CD4-positive, alpha-beta T cell treated with Interleukin-6 for 4 hours (primary cell): ENCODE data around the gene RNF5.
"Not testable (repeated sequence)": the region's sequence is repeated elsewhere in the genome, so short reads cannot be mapped to it uniquely, and the experiment has no call there.

ENCODE experiments used
- DNase-seq: peaks from one replicate; pipeline ENCODE4 v3.0.0-alpha.2; 2020; ENCODE audit warnings: mixed read lengths

Gene RNF5

DNA sequence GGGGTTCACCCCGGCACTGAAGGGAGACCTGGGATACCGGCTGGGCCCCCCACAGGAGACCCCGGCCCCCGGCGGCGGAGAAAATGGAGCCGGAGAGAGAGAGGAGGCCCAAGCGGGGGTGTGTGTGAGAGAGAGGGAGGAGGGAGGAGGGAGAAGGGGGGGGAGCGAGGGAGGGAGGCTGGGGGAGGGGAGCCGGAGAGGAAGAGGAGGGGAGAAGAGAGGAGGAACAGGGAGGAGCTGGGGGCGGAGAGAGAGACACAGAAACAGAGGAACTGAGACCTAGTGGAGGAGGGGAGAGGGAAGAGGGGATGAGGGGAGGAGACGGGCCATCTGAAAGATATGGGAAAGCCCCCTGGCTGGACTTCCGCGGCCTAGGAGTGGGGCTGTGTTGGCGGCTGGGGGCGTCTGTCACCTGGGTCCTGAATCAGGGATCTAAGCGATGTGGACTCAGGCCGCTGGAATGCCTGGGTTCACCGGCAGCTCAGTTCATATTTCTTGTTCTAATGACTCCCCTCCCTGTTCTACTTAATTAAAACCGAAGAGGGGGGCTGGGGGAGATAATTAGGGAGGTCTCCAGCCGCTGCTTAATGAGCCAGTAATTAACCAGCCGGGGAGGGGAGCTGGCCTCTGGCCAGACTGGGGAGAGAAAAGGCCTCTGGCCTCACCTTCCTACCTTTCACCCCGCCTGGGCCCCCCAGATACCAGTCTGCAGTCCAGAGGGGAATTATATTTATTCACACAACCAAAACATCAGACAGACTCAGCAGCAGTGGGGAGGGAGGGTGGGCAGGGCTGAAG is 12.0 kb downstream of the RNF5 start, which contains the start of gene PBX2:
Gene PBX2, minus strand, starts transcription at position 149 of the 798 bp plus-strand sequence. CDS start 287 bp downstream, outside the sequence.
- DNase-seq: peak; percentile 96

GRCh38 chr6:32190911-32191677 is 12.9 kb downstream of the RNF5 start:
- no peak for DNase-seq

DNA sequence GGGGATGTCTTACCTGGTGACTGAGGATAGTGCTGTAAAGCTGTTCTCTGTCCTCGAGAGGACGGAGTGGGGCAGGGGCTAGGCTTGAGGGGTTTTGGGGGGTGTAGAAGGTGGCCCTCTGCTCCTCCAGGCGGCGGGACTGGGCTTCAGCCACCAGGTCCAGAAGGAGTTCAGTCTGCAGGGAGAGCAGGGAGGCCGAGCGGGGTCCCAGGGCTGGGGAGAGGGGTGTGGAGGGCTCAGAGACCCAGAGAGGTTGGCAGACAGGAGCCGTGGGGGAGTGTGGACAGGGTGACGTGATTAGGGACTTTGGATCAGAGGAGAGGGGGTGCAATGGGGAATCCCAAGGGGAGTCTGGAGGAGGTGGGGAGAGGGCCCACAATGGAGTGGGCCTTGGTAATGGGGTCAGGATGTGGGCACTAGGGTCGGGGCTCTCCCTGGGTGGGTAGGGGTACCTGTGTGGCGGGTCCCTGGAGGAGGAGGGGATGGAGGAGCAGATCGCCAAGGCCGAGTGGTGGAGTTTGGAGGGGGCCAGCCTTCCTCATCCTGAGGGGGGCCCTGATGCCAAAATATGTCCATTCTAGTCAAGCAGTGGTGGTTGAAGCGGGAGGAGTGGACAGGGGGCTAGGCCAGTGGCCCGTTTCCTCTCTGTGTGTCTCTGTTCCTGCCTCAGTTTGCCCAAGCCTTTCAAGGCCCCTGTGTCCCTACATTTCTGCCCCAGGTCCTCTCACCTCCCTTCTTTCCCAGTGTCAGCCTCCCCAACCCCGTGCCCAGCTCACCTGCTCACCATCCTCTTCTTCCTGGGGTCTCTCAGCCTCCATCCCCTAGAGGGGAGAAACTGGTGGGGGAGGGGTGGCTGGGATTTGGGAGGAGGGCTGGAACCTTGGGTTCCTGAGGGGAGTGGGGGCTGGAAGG is 13.7 kb downstream of the RNF5 start:
- DNase-seq: no peak

DNA sequence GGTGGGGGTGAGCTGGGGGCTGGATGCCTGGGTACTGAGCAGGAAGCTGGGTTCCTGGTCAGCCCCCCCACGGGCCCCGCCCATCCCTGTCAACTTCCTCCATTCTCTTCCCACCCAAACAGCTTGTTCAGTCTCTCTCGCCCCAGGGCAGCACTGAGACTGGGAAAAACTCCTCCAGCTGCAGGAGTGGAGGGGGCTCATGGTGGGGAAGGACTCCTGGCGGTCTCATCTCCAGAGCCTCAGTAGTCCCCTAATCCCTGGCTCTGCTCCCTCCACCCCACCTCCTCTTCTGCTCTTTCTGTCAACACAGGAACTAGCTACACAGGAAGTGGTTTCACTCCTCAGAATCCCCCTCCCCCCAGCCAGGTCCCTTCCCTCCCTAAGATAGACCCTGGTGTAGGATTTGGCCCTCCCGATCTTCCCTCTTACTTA is 14.4 kb downstream of the RNF5 start, which contains the start of gene GPSM3:
Gene GPSM3, minus strand, starts transcription at position 36 of the 432 bp plus-strand sequence. CDS start 130 bp downstream, outside the sequence.
- peak; percentile 79 for DNase-seq

- not testable (repeated sequence) for DNase-seq
Measured at GRCh38 chr6:32193096-32193495, 14.9 kb downstream of the RNF5 start.

DNA sequence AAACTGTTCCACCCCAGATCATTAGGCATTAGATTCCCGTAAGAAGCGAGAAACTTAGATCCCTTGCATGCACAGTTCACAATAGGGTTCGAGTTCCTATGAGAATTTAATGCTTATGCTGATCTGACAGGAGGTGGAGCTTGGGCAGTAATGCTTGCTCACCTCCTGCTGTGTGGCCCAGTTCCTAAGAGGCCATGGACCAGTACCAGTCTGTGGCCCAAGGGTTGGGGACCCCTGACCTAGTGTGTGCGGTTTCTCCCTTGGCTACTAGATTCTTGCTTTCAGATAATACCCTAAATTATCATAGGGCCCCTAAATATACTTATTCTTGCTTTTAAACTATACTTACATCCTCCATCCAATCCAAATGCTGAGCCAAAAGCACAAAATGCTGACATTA is 16.2 kb downstream of the RNF5 start:
- DNase-seq: no peak

DNA sequence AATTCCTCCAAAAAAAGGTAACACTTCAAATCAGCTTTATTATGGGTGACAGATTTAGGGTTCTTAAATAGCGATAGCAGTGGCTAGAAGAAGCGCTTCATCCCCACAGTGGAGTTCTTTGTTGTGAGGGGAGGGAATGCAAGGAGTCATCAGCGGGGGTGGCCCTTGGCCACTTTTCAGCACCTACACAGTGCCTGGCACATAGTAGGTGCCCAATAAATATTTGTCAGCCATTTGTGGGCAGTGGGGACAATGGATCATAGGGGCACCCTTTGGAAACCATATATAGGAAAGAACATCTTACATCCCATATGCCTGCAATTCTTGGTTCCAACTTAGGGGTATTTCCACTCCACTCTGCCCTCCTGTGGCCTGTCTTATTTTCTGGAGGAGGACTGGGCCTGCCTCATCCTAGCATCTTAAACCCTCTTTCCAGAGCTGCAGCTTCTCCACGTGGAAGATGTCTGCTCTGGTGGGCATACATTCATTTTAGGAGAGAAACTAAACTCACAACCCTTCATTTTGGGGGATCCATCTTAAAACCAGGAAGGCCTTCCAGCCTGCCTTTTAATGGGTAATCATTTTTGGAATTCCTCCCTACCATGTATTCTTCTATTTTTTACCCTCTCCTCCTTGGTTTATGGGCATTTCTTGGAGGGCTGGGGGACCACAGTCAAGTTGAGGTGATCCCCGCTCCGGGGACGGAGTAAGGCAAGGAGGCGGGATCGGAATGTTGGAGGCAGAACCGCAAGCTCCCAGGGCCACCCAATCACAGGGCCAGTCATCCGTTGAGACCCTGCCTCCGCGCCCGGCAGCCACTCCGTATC is 16.8 kb downstream of the RNF5 start:
- DNase-seq: peak; percentile 40

GRCh38 chr6:32195652-32195901 is 17.4 kb downstream of the RNF5 start:
- peak; percentile 100 for DNase-seq

- DNase-seq: peak; percentile 61
Measured at GRCh38 chr6:32195902-32196681, 17.9 kb downstream of the RNF5 start.

- no peak for DNase-seq
Measured at GRCh38 chr6:32196682-32197616, 18.7 kb downstream of the RNF5 start.

GRCh38 chr6:32198345-32198696 is 20.1 kb downstream of the RNF5 start:
- no peak for DNase-seq

DNA sequence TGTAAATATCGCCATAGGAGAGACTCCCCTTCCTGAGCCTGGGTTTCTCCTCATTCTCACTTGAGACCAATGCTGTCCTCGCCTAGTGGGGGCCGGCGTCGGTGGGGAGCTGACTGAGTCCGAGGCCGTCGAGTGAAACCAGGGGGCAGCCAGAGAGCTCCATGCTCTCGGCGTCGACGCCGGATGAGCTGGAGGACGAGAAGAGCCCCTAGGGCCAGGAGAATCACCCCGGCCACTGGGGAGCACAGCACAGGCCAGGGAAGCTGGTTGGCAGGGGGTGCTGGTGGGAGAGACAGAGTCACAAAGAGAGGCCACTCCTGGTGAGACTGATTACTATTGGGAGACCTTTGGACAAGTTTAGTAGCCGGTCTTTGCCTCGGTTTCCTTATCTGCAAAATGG is 20.7 kb downstream of the RNF5 start:
- DNase-seq: no peak

DNA sequence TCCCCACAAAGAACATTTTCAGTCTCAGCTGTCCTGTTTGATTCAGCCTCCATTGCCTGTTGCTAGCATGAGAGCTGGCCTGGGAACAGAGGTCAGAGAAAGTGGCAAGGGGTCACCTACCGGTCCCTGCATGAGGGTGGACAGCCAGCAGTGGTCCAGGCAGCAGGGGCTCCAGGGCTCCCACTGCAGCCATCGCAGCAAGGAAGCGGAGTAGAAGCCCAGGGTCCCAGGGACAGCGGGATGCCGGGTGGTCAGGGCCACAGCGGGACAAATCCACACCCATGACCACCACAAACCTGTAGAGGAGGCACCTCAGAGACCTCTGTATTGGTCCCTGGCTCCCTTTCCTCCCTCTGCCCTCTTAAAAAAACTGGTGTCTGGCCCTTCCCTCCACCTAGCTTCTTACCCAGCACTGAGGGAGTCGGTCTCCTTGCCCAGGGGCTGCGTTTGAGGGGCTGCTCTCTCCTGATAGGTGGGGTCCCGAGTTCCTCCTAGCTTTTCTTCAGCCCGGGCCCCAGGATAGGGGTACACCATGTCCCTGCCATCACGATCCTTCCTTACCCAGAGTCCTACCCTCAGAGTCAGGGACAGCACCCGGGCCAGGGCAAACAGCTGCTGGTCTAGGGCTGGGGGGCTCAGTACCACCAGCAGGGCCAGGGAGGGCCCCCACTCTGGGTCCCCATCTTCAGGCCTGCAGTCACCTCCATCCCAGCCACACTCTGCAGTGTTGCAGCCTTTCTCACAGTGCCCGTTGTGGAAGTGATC is 22.7 kb downstream of the RNF5 start:
- DNase-seq: no peak

- no peak for DNase-seq
Measured at GRCh38 chr6:32202186-32202585, 24.0 kb downstream of the RNF5 start.

DNA sequence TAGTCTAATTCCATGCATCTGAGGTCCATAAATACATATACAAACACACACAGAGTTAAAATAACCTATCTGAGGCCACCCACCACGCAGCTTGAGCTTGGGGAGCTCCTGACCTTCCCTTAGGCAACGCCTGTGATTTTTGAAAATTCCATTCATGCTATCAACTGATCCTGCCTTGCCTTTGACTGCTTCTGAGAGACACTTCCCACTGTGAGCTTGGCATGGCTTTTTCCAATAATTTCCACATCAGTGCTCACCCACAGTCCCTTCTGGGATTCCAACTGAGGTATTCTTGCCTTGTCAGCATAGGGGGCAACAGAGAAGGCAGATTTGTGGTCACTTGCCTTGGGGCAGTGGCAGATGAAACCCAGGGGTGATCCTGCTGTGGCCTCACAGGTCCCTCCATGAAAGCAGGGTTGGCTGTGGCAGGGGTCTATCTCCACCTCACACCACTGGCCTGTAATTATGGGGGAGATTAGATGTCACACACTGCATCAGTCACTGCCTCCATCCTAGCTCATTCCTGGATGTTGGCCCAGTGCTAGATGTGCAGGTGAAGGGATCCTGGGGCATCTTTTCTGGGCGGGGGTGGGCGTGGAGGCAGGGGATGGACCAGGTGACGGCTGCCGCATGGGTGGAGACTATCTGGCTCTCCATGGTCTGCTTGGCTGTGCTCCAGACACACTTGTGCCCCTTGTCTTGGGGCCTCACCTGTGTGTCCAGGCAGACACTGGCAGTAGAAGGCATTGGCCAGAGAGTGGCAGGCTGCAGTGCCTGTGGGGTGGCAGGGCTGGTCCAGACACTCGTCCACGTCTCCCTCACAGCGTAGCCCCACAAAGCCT is 25.4 kb downstream of the RNF5 start:
- DNase-seq: no peak

- DNase-seq: no peak
Measured at GRCh38 chr6:32204268-32204715, 26.1 kb downstream of the RNF5 start.

DNA sequence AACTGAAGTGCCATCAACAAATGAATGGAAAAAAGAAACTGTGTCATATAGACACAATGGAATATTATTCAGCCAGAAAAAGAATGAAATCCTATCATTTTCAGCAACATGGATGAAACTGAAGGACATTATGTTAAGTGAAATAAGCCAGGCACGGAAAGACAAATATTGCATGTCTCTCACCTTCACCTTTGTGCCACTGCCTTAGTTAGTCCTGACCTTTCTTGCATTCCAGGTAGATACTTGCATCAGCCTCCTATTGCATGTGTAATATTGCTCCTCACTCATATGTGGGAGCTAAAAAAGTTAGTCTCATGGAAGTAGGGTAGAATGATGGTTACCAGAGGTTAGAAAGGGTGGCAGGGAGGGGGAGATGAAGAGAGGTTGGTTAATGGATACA is 30.8 kb downstream of the RNF5 start:
- no peak for DNase-seq

GRCh38 chr6:32210191-32210601 is 32.0 kb downstream of the RNF5 start:
- DNase-seq: no peak
